Gastroesophageal sphincter (tissue), 3 donors: ENCODE results near the gene PSME2.

Experiments used
- CTCF ChIP-seq, 4 experiments: fragments of 200-600 bp in 2 of 4; fragments of 450-650 bp in 2 of 4; sonication (generic) in 1 of 4; IDR thresholded peaks; one replicate each; pipeline ENCODE4 v1.5.1; 2017 to 2019; ENCODE audit warnings: antibody characterized with exemption in 4 of 4, mild to moderate bottlenecking in 2 of 4, moderate library complexity in 2 of 4
- EP300 ChIP-seq: sonication (generic); formaldehyde crosslinking; IDR thresholded peaks from one replicate; pipeline ENCODE4 v1.6.1; 2017; ENCODE audit warnings: antibody characterized with exemption, mild to moderate bottlenecking
- POLR2A ChIP-seq, 2 donors: fragments of 450-650 bp; IDR thresholded peaks; one replicate each; pipeline ENCODE4 v1.6.1; 2017; ENCODE audit warnings: antibody characterized with exemption in 2 of 2, mild to moderate bottlenecking in 2 of 2, moderate library complexity in 1 of 2
- POLR2AphosphoS5 ChIP-seq: sonication (generic); formaldehyde crosslinking; IDR thresholded peaks from one replicate; pipeline ENCODE4 v1.6.1; 2017; ENCODE audit warnings: antibody characterized with exemption

- TF ChIP-seq CTCF (IDR thresholded peaks at IDR 0.05) (no peak), POLR2A (IDR thresholded peaks at IDR 0.05) (no peak), POLR2AphosphoS5 (no peak), EP300 (no peak)
Measured at GRCh38 chr14:24135584-24135833, 10.9 kb downstream of the PSME2 start.
